KG1 (cell line): ENCODE measurements around the gene PSEN2.

Experiments used
- DNase-seq: peaks from one replicate; lab custom pipeline; 2025; lab: John Stamatoyannopoulos, UW

Gene PSEN2

GRCh38 chr1:226865590-226865989 lies 4.8 kb upstream of the PSEN2 start:
- DNase-seq: no peak

GRCh38 chr1:226867461-226868054 lies 2.9 kb upstream of the PSEN2 start:
- DNase-seq: no peak

GRCh38 chr1:226868726-226869125 lies 1.7 kb upstream of the PSEN2 start:
- DNase-seq: no peak

- DNase-seq: no peak
Observed at GRCh38 chr1:226870026-226870400, 403 bp upstream of the PSEN2 start.

- DNase-seq: no peak
Observed at GRCh38 chr1:226871636-226872327, 1.4 kb downstream of the PSEN2 start.

GRCh38 chr1:226872437-226872836 lies 2.0 kb downstream of the PSEN2 start:
- DNase-seq: no peak

- no peak for DNase-seq
Observed at GRCh38 chr1:226873771-226874578, 3.6 kb downstream of the PSEN2 start.

GRCh38 chr1:226874579-226875425 lies 4.4 kb downstream of the PSEN2 start:
- DNase-seq: no peak

- DNase-seq: no peak
Observed at GRCh38 chr1:226875641-226876295, 5.4 kb downstream of the PSEN2 start.

GRCh38 chr1:226877669-226878068 lies 7.3 kb downstream of the PSEN2 start:
- DNase-seq: no peak

- DNase-seq: no peak
Observed at GRCh38 chr1:226880372-226881287, 10.2 kb downstream of the PSEN2 start.

- DNase-seq: no peak
Observed at GRCh38 chr1:226881515-226882185, 11.2 kb downstream of the PSEN2 start.

GRCh38 chr1:226882187-226882586 lies 11.8 kb downstream of the PSEN2 start:
- no peak for DNase-seq

GRCh38 chr1:226882631-226883409 lies 12.4 kb downstream of the PSEN2 start:
- DNase-seq: no peak

- DNase-seq: no peak
Observed at GRCh38 chr1:226883630-226884029, 13.2 kb downstream of the PSEN2 start.

GRCh38 chr1:226884116-226884625 lies 13.8 kb downstream of the PSEN2 start:
- DNase-seq: no peak

GRCh38 chr1:226884966-226885820 lies 14.8 kb downstream of the PSEN2 start:
- DNase-seq: no peak
